HL-60/S4 treated with phorbol 12-myristate 13-acetate at 8.2 ng/mL for 4 days and 3 days (cell line): ENCODE results near the gene KBTBD12.

Source experiments
- in situ Hi-C: fragments of 300-500 bp; cut with MboI; formaldehyde crosslinking; loops from 2 replicates; pipeline ENCODE4 v1.15.0; 2022; ENCODE audit warnings: low sequenced_read_pairs

Gene KBTBD12

GRCh38 chr3:127985216-127985615 lies 70.2 kb downstream of the KBTBD12 start:
- in situ Hi-C loops, result no loop called here

GRCh38 chr3:127985655-127986225 lies 70.7 kb downstream of the KBTBD12 start:
- in situ Hi-C loops, result no loop called here

GRCh38 chr3:127986803-127987202 lies 71.8 kb downstream of the KBTBD12 start:
- in situ Hi-C loops, result no loop called here

GRCh38 chr3:127987309-127987995 lies 72.4 kb downstream of the KBTBD12 start:
- in situ Hi-C loops, result no loop called here

GRCh38 chr3:127988770-127989557 lies 73.9 kb downstream of the KBTBD12 start:
- in situ Hi-C loops, result no loop called here

GRCh38 chr3:127990051-127990450 lies 75.0 kb downstream of the KBTBD12 start:
- in situ Hi-C loops, result no loop called here

GRCh38 chr3:127990461-127990860 lies 75.4 kb downstream of the KBTBD12 start:
- in situ Hi-C loops, result no loop called here

- in situ Hi-C loops, result no loop called here
These were observed 76.2 kb downstream of the KBTBD12 start for GRCh38 chr3:127991251-127991650.

- in situ Hi-C loops, result no loop called here
These were observed 76.6 kb downstream of the KBTBD12 start for GRCh38 chr3:127991681-127992080.

GRCh38 chr3:127992127-127992526 lies 77.1 kb downstream of the KBTBD12 start:
- in situ Hi-C loops, result no loop called here

GRCh38 chr3:127994011-127994410 lies 79.0 kb downstream of the KBTBD12 start:
- in situ Hi-C loops, result no loop called here

GRCh38 chr3:127997016-127997415 lies 82.0 kb downstream of the KBTBD12 start:
- in situ Hi-C loops, result no loop called here

- in situ Hi-C loops, result no loop called here
These were observed 82.9 kb downstream of the KBTBD12 start for GRCh38 chr3:127997961-127998360.

- in situ Hi-C loops, result no loop called here
These were observed 83.6 kb downstream of the KBTBD12 start for GRCh38 chr3:127998596-127998995.

GRCh38 chr3:127999509-128000106 lies 84.6 kb downstream of the KBTBD12 start:
- in situ Hi-C loops, result no loop called here

- in situ Hi-C loops, result no loop called here
These were observed 86.5 kb downstream of the KBTBD12 start for GRCh38 chr3:128001576-128001975.

- in situ Hi-C loops, result no loop called here
These were observed 89.6 kb downstream of the KBTBD12 start for GRCh38 chr3:128004661-128005060.

- in situ Hi-C loops, result no loop called here
These were observed 91.3 kb downstream of the KBTBD12 start for GRCh38 chr3:128006061-128007032.

GRCh38 chr3:128007033-128007424 lies 92.0 kb downstream of the KBTBD12 start:
- in situ Hi-C loops, result no loop called here
